IPS-20b (cell line): ENCODE results near the gene TNFSF10.

Experiments
- H3K27ac ChIP-seq: one replicate; pipeline ENCODE4 v1.5.1; 2013; ENCODE audit warnings: low read length
- H3K27me3 ChIP-seq: 2 replicates; pipeline ENCODE4 v1.6.1; 2013; ENCODE audit warnings: mild to moderate bottlenecking, low read length, inconsistent platforms; ENCODE audit not compliant: insufficient read depth
- H3K36me3 ChIP-seq: 2 replicates; pipeline ENCODE4 v1.6.1; 2013; ENCODE audit warnings: low read depth, mild to moderate bottlenecking, inconsistent platforms, low read length, moderate library complexity; ENCODE audit not compliant: insufficient read depth
- H3K4me1 ChIP-seq: 2 replicates; pipeline ENCODE4 v1.6.1; 2013; ENCODE audit warnings: mild to moderate bottlenecking, control low read depth, inconsistent platforms, low read length, moderate library complexity; ENCODE audit not compliant: insufficient read depth
- H3K4me3 ChIP-seq: 2 replicates; pipeline ENCODE4 v1.5.1; 2013; ENCODE audit warnings: mild to moderate bottlenecking, low read length, inconsistent platforms
- H3K9ac ChIP-seq: 2 replicates; pipeline ENCODE4 v1.6.1; 2013; ENCODE audit warnings: low read depth, mild to moderate bottlenecking, inconsistent platforms, low read length, moderate library complexity
- H3K9me3 ChIP-seq: 2 replicates; pipeline ENCODE4 v1.6.1; 2013; ENCODE audit warnings: mild to moderate bottlenecking, low read depth, low read length, inconsistent platforms; ENCODE audit not compliant: insufficient read depth

Gene TNFSF10

DNA sequence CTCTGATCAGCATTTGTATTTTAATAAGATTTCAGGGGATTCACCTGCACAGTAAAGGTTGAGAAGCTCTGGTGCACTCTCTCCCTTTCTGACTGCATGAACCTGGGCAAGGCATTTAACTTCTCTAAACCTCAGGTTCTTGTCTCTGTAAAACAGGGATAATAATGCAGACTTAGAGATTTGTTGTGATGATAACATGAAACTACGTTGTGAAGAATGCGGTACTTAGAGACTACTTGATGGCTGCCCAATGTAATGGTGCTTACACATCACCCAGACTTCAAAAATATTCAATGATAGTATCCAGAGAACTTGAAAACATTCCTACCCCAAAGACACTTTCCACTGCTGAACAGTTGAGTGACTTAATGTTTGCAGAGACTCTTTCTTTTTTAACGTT, 19.8 kb upstream of the TNFSF10 start:
- H3K9me3 ChIP-seq: no peaks in the 10 kb centered on the region
- no peak overlapping the region for H3K27ac ChIP-seq
- H3K4me3 ChIP-seq: no peak overlapping the region

DNA sequence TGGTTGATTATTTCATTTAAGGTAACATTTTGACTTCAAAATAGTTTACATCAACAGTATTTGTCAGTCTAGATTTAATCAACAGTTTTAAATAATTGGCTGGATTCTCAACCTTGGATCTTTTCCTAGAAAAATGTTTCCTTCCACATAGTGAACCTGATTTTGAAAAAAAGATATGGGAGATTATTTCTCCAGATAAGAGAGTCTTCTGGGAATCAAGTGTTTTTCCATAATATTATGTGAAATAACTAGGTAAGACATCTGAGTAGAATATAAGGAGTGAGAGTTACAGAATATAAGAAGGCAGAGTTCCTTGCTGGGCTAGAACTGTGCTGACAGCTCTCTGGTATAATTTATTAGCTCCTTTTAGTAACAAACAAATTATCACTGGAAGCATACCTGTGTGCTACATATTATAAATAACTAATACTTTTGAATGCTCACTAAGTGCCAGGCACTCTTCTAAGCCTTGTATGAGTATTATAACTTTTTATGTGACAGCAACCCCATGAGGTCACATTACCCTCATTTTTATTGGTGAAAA, 18.8 kb upstream of the TNFSF10 start:
- no peaks in the 10 kb centered on the region for H3K27me3 ChIP-seq
- H3K9ac ChIP-seq: no peak overlapping the region
- no peaks in the 10 kb centered on the region for H3K9me3 ChIP-seq
- no peaks in the 10 kb centered on the region for H3K36me3 ChIP-seq
- no peak overlapping the region for H3K27ac ChIP-seq
- no peaks in the 10 kb centered on the region for H3K4me1 ChIP-seq
- no peak overlapping the region for H3K4me3 ChIP-seq

More for the DNA sequence above, 19.8 kb upstream of the TNFSF10 start:
- Histone ChIP-seq H3K27me3 (no peaks in the 10 kb centered on the region), H3K9ac (no peak overlapping the region), H3K36me3 (no peaks in the 10 kb centered on the region), H3K4me1 (no peaks in the 10 kb centered on the region)

DNA sequence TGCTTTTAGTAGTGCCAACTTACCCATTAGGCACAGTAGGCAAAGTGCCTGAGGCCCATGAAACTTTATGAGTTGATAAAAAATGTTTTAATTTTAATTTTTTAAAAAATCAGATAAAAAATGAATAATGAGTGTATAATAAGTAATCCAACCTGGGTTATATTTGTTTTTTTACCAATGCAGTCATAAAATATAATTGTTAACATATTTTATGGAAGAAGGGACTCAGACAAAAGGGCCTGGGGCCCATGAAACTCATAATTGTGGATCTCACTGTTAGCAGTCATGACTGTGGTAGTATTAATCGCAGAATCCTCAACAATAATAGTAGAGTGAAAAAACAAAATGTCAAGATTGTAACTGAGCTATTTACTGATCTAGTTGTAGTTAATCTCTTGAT, 16.8 kb upstream of the TNFSF10 start:
- H3K9me3 ChIP-seq: no peaks in the 10 kb centered on the region
- H3K27ac ChIP-seq: no peak overlapping the region
- H3K36me3 ChIP-seq: no peaks in the 10 kb centered on the region
- H3K9ac ChIP-seq: no peak overlapping the region
- no peak overlapping the region for H3K4me3 ChIP-seq
- H3K4me1 ChIP-seq: no peaks in the 10 kb centered on the region
- no peaks in the 10 kb centered on the region for H3K27me3 ChIP-seq

DNA sequence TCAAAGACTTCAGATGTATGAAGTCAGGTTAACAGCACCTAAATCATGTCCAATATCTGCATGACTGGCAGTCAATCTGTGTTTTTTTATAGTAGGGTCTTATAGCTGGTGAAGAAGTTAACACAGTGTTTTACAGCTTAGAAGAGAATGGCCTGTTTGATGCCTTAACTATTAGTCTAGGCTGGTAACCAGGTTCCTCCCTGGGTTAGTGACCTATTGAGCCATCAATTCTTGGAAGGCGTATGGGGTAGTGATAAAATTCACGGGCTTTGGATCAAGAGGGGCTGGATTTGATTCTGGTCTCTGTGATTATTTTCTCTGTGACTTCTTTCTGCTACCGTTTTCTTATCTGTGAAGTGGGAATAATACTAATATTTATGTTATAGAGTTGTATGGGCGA, 16.0 kb upstream of the TNFSF10 start:
- H3K4me1 ChIP-seq: no peaks in the 10 kb centered on the region
- H3K9me3 ChIP-seq: no peaks in the 10 kb centered on the region
- H3K27me3 ChIP-seq: no peaks in the 10 kb centered on the region
- H3K27ac ChIP-seq: no peak overlapping the region
- no peak overlapping the region for H3K4me3 ChIP-seq
- no peak overlapping the region for H3K9ac ChIP-seq
- H3K36me3 ChIP-seq: no peaks in the 10 kb centered on the region

DNA sequence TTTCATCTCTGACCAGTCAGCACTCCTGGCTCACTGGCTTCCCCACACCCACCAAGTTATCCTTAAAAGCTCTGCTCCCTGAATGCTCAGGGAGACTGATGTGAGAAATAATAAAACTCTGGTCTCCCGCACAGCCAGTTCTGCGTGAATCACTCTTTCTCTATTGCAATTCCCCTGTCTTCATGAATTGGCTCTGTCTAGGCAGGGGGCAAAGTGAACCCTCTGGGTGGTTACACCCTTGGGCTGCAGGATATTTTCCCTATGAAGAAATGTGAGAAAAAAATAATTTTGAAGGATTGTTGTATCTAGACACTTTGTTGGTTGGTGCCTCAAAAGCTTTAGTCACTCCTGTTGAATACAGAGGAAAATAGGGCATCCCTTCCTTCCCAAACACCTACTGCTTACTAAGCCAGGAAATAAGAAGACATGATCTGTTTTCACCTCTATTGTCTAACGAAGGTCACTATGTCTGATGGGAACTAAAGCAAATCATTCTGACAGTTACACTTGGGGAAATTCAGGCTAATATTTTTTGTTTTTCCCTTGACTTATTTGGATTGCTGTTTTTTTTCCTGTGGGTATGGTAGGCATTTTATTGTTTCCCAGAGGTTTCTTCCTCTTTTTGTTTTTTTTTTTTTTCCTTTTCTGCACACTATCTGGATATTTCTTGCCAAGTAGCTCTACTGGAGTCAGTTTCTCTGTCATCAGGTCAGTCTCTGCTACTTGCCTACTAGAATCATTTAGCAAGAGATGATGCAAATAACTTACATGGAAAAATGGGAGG, 15.3 kb upstream of the TNFSF10 start:
- Histone ChIP-seq H3K4me3 (no peak overlapping the region), H3K27ac (no peak overlapping the region), H3K36me3 (no peaks in the 10 kb centered on the region), H3K9me3 (no peaks in the 10 kb centered on the region), H3K4me1 (no peaks in the 10 kb centered on the region), H3K27me3 (no peaks in the 10 kb centered on the region), H3K9ac (no peak overlapping the region)

DNA sequence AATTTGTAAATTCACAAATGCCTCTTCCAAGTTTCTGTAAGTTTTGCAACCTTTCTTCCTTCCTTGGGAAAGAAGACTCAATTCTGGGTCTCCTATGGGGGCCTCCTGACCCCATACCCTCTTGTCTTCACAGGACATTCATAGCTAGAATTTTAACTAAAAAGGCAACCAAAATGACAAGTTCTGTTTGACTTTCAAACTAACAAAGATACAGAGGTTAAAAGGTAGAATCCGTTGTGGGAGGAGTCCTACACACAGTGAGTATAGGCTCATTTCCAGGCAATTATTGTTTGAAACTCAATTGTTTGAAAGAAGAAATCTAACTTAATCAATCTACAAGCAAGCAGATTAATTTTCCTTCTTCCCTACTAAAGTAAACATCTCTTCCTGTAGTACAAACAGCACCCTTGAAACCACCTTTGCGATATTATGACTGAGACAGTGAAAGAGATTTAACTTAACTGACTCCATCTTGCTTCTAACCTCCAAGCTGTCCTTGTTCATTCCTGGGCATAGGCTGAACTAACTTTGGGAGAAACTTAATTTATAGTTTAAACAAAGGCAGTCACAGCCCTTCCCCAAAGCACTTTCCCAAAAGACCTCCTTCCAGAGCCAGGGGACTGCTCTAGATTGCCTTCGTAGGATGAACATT, 14.4 kb upstream of the TNFSF10 start:
- no peak overlapping the region for H3K9ac ChIP-seq

DNA sequence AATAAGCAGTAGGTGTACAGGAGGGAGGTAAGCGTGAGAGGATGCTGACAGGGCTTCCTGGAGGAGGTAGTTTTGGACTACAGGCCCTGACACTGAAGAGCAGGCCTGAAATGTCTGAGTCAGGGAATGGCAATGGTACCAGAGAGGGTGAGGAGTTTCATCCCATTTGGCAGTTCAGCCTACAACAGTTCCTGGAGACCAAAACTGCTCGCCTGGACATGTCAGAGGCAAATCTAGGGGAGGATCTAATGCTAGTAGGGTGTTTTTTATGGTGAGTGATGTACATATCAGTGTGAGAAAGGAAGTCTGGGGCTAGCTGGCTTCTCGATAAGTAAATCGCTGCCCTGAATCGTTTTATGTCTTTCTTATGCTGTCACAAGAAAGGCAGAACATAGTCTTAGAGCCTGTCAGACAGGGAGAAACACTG, 13.8 kb upstream of the TNFSF10 start:
- no peaks in the 10 kb centered on the region for H3K36me3 ChIP-seq
- no peaks in the 10 kb centered on the region for H3K4me1 ChIP-seq
- no peaks in the 10 kb centered on the region for H3K9me3 ChIP-seq
- no peak overlapping the region for H3K27ac ChIP-seq
- H3K27me3 ChIP-seq: no peaks in the 10 kb centered on the region; the same call in 1 of the 2 replicates
- H3K4me3 ChIP-seq: no peak overlapping the region
- H3K9ac ChIP-seq: no peak overlapping the region

More for the DNA sequence above, 14.4 kb upstream of the TNFSF10 start:
- no peaks in the 10 kb centered on the region for H3K27me3 ChIP-seq
- no peaks in the 10 kb centered on the region for H3K9me3 ChIP-seq
- H3K4me3 ChIP-seq: no peak overlapping the region
- H3K4me1 ChIP-seq: no peaks in the 10 kb centered on the region
- no peak overlapping the region for H3K27ac ChIP-seq
- H3K36me3 ChIP-seq: no peaks in the 10 kb centered on the region

DNA sequence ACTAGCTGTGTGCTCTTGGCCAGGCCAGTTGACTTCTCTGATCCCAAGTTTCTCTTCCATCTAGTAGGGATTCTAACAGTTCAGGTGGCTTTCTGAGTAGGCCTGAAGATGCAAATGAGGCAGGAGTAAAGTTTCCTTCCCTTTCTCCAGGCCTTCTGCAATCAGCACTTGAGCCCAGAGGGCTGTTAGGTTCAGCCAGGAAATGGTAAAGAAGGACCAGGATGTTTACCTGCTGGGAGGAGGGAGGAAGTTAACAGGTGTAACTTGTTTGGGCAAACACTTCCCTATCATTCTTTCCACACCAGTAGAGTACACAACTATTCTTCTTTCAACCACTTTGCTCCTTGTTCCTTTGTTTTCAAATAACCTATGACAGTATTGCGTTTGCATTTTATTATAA, 13.3 kb upstream of the TNFSF10 start:
- H3K4me3 ChIP-seq: no peak overlapping the region
- H3K27ac ChIP-seq: no peak overlapping the region
- H3K9me3 ChIP-seq: no peaks in the 10 kb centered on the region
- no peaks in the 10 kb centered on the region for H3K4me1 ChIP-seq
- H3K36me3 ChIP-seq: no peaks in the 10 kb centered on the region
- H3K27me3 ChIP-seq: no peaks in the 10 kb centered on the region; the same call in 1 of the 2 replicates
- no peak overlapping the region for H3K9ac ChIP-seq

DNA sequence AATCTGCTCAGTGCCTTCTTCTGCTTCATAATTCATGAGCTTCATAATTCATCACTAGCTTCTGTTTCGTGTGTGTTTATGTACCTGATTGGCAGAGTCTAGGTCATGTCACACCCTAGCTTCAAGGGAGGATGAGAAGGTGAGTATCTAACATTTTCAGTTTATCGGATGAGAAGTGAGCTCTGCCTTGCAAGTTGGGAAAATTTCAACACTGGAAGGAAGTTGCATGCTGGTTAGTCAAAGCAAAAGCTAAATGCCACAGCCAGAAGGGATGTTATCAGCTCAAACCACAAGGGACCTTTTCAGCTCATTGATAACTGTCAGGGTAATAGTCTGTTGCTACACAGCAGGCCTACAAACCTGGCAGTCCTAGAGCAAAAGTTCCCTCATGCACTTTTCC, 7.3 kb upstream of the TNFSF10 start:
- Histone ChIP-seq H3K9me3 (no peaks in the 10 kb centered on the region), H3K36me3 (no peaks in the 10 kb centered on the region), H3K4me1 (no peaks in the 10 kb centered on the region), H3K4me3 (no peak overlapping the region), H3K27ac (no peak overlapping the region), H3K9ac (no peak overlapping the region), H3K27me3 (no peaks in the 10 kb centered on the region; the same call in 1 of the 2 replicates)

DNA sequence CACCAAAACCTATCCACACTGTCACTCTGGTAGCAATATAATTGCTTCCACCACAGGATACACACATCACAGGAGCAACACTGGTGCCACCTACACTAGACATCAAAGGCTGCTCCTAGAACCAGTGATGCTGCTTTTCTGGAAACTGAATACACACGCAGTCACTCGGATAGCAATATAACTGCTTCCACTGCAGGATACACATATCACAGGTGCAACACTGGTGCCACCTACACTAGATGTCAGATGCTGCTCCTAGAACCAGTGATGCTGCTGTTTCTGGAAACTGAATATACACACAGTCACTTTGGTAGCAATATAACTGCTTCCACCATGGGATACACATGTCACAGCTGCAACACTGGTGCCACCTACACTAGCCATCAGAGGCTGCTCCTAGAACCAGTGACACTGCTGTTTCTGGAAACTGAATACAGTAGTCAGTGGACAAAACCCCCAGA, 6.9 kb upstream of the TNFSF10 start:
- Histone ChIP-seq H3K27me3 (no peaks in the 10 kb centered on the region; the same call in 1 of the 2 replicates), H3K9me3 (no peaks in the 10 kb centered on the region), H3K4me3 (no peak overlapping the region), H3K4me1 (no peaks in the 10 kb centered on the region), H3K9ac (no peak overlapping the region), H3K36me3 (no peaks in the 10 kb centered on the region), H3K27ac (no peak overlapping the region)

DNA sequence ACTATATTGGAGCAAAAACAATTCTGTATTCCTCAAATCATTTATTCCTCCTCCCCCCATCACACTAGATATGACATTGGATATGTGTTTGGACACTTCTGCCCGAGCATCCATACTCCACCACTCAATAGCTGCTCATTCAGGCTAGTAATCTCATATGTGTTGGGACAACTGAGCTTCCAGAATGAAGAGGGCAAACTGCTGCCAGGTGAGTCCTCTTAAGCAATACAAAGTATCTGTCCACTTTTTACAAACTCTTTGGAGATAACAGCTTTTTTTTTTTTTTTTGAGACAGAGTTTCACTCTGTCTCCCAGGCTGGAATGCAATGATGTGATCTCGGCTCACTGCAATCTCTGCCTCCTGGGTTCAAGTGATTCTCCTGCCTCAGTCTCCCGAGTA, 5.4 kb upstream of the TNFSF10 start:
- Histone ChIP-seq H3K4me3 (no peak overlapping the region), H3K27me3 (no peaks in the 10 kb centered on the region; the same call in 1 of the 2 replicates), H3K36me3 (no peaks in the 10 kb centered on the region), H3K4me1 (no peaks in the 10 kb centered on the region), H3K9ac (no peak overlapping the region), H3K27ac (no peak overlapping the region), H3K9me3 (no peaks in the 10 kb centered on the region)

DNA sequence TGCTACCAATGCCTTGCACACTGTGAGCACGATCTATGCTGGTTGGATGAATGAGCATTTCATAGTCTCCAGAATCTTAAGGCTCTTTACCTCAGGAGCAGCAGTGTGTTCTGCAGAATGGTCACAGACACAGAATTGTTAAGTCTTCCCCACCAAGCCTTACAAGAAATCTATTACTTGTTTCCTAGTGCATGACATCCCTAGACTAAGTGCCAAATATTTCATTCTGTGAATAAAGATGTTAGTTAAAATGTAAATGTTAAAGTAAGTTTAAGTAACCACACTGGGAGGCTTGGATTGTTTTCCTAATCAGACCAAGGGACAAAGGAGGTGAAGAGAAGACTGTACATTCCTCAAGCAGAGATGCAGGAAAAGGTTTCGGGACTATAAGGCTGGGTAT, 4.1 kb upstream of the TNFSF10 start:
- H3K4me1 ChIP-seq: no peaks in the 10 kb centered on the region
- no peak overlapping the region for H3K9ac ChIP-seq
- no peaks in the 10 kb centered on the region for H3K9me3 ChIP-seq
- no peak overlapping the region for H3K4me3 ChIP-seq
- H3K27ac ChIP-seq: no peak overlapping the region
- no peaks in the 10 kb centered on the region for H3K36me3 ChIP-seq
- H3K27me3 ChIP-seq: no peaks in the 10 kb centered on the region; the same call in 1 of the 2 replicates
